Measurements from ENCODE around the gene CNTN5. TPM values are rescaled to one million over a fixed set of nuclear protein-coding genes. Genes with fewer than 3 reads are reported as not detected.

CNTN5 gene
- polyA plus RNA-seq, 1 donor from 2014 or later: 1.1 TPM

GRCh38 chr11:99098258-99098657, 77.5 kb downstream of the CNTN5 start:
- TF ChIP-seq EP300 (conservative IDR thresholded peaks at IDR 0.05; ENCODE audit: poor library complexity, severe bottlenecking) (no peak), EZH2 (IDR thresholded peaks at IDR 0.05; ENCODE audit: borderline replicate concordance, insufficient read depth, low read length, poor library complexity, severe bottlenecking) (no peak), RAD21 (conservative IDR thresholded peaks at IDR 0.05) (no peak), SMC3 (conservative IDR thresholded peaks at IDR 0.05; ENCODE audit: poor library complexity) (no peak), TAF1 (IDR thresholded peaks at IDR 0.05; ENCODE audit: low read depth) (no peak), REST (IDR thresholded peaks at IDR 0.05; ENCODE audit: borderline replicate concordance) (no peak), MXI1 (conservative IDR thresholded peaks at IDR 0.05; ENCODE audit: poor library complexity, severe bottlenecking) (no peak), POLR2AphosphoS5 (IDR thresholded peaks at IDR 0.05) (no peak)
- TF ChIP-seq, protein P1, sequence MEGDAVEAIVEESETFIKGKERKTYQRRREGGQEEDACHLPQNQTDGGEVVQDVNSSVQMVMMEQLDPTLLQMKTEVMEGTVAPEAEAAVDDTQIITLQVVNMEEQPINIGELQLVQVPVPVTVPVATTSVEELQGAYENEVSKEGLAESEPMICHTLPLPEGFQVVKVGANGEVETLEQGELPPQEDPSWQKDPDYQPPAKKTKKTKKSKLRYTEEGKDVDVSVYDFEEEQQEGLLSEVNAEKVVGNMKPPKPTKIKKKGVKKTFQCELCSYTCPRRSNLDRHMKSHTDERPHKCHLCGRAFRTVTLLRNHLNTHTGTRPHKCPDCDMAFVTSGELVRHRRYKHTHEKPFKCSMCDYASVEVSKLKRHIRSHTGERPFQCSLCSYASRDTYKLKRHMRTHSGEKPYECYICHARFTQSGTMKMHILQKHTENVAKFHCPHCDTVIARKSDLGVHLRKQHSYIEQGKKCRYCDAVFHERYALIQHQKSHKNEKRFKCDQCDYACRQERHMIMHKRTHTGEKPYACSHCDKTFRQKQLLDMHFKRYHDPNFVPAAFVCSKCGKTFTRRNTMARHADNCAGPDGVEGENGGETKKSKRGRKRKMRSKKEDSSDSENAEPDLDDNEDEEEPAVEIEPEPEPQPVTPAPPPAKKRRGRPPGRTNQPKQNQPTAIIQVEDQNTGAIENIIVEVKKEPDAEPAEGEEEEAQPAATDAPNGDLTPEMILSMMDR (IDR thresholded peaks at IDR 0.05; ENCODE audit: poor library complexity, severe bottlenecking): no peak
- no peak overlapping the region for H3K27ac ChIP-seq (ENCODE audit: low read length)
- H3K9me3 ChIP-seq (ENCODE audit: low read length): peaks cover 3% of the 10 kb centered on the region
- no peaks in the 10 kb centered on the region for H3K36me3 ChIP-seq (ENCODE audit: insufficient read depth, low read length)
- H3K79me2 ChIP-seq (replicated peaks; ENCODE audit: insufficient read depth, low read length): no peaks in the 10 kb centered on the region
- no peaks in the 10 kb centered on the region for H4K20me1 ChIP-seq (ENCODE audit: insufficient read depth)
- no peaks in the 10 kb centered on the region for H3K27me3 ChIP-seq (ENCODE audit: insufficient read depth, low read depth, low read length)
- H3K9ac ChIP-seq (ENCODE audit: low read length): no peak overlapping the region
- no peak overlapping the region for H3K4me2 ChIP-seq (ENCODE audit: low read length)
- H3K9me2 ChIP-seq (ENCODE audit: insufficient read depth, low read length): no peaks in the 10 kb centered on the region
- no peak overlapping the region for H3K4me3 ChIP-seq (ENCODE audit: low read length)
- H2AFZ ChIP-seq (ENCODE audit: low read depth, low read length): no peak overlapping the region
- H3F3A ChIP-seq (ENCODE audit: insufficient read depth, low read length, poor library complexity, severe bottlenecking): no peaks in the 10 kb centered on the region

DNA sequence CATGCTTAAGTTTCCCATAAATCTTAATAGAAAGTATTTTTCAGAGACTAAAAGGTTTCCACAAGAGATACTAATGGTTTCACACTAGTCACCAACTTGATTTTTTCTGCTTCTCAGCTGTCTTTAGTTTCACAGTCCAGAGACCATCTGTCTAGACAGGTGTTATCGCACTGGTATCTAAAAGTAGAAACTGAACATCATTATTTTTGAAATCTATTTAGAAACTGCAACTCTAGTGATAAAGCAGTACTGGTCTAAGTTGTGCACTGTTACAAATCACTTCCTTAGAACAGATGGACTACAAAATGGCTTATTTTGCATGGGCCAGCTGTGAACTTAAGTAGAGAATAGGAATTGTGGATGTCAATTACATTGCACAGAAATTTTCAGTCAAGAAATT, 78.0 kb downstream of the CNTN5 start:
- Histone ChIP-seq H3K79me2 (replicated peaks; ENCODE audit: insufficient read depth, low read length) (no peaks in the 10 kb centered on the region), H3K27me3 (ENCODE audit: insufficient read depth, low read depth, low read length) (no peaks in the 10 kb centered on the region), H3K9me3 (ENCODE audit: low read length) (peaks cover 3% of the 10 kb centered on the region), H3K4me2 (ENCODE audit: low read length) (no peak overlapping the region), H3K9ac (ENCODE audit: low read length) (no peak overlapping the region), H3K4me3 (ENCODE audit: low read length) (no peak overlapping the region), H3K27ac (ENCODE audit: low read length) (no peak overlapping the region), H2AFZ (ENCODE audit: low read depth, low read length) (no peak overlapping the region), H3K9me2 (ENCODE audit: insufficient read depth, low read length) (no peaks in the 10 kb centered on the region), H3F3A (ENCODE audit: insufficient read depth, low read length, poor library complexity, severe bottlenecking) (no peaks in the 10 kb centered on the region), H3K36me3 (ENCODE audit: insufficient read depth, low read length) (no peaks in the 10 kb centered on the region), H4K20me1 (ENCODE audit: insufficient read depth) (no peaks in the 10 kb centered on the region)
- no peak for TF ChIP-seq REST (IDR thresholded peaks at IDR 0.05; ENCODE audit: borderline replicate concordance)
- TF ChIP-seq RAD21 (conservative IDR thresholded peaks at IDR 0.05): no peak
- TF ChIP-seq EZH2 (IDR thresholded peaks at IDR 0.05; ENCODE audit: borderline replicate concordance, insufficient read depth, low read length, poor library complexity, severe bottlenecking): no peak
- TF ChIP-seq TAF1 (IDR thresholded peaks at IDR 0.05; ENCODE audit: low read depth): no peak
- TF ChIP-seq MXI1 (conservative IDR thresholded peaks at IDR 0.05; ENCODE audit: poor library complexity, severe bottlenecking): no peak
- no peak for TF ChIP-seq SMC3 (conservative IDR thresholded peaks at IDR 0.05; ENCODE audit: poor library complexity)
- TF ChIP-seq EP300 (conservative IDR thresholded peaks at IDR 0.05; ENCODE audit: poor library complexity, severe bottlenecking): no peak
- no peak for TF ChIP-seq POLR2AphosphoS5 (IDR thresholded peaks at IDR 0.05)
- TF ChIP-seq, protein P1 (IDR thresholded peaks at IDR 0.05; ENCODE audit: poor library complexity, severe bottlenecking): no peak
